Skeletal muscle tissue (tissue), 4 donors: ENCODE data around the gene HINT3. TPM values are rescaled to one million over a fixed set of nuclear protein-coding genes. Genes with fewer than 3 reads are reported as not detected.
"Not testable (repeated sequence)": the region's sequence is repeated elsewhere in the genome, so short reads cannot be mapped to it uniquely, and the experiment has no call there.

Source experiments
- H3K27ac ChIP-seq: one replicate; pipeline ENCODE4 v1.7.0; 2013; ENCODE audit warnings: mild to moderate bottlenecking, low read depth, low read length, inconsistent platforms
- H3K27me3 ChIP-seq, 3 donors: one replicate each; pipeline ENCODE4 v1.7.0; 2013; ENCODE audit warnings: low read length in 3 of 3; ENCODE audit not compliant: control insufficient read depth in 3 of 3, insufficient read depth in 3 of 3
- H3K36me3 ChIP-seq, 3 donors: one replicate each; pipeline ENCODE4 v1.7.0; 2013; ENCODE audit warnings: low read length in 3 of 3; ENCODE audit not compliant: control insufficient read depth in 3 of 3, insufficient read depth in 3 of 3
- H3K4me1 ChIP-seq, 3 donors: one replicate each; pipeline ENCODE4 v1.7.0; 2013; ENCODE audit warnings: low read length in 3 of 3, mild to moderate bottlenecking in 3 of 3; ENCODE audit not compliant: control insufficient read depth in 3 of 3, insufficient read depth in 3 of 3
- H3K4me3 ChIP-seq, 3 donors: one replicate each; pipeline ENCODE4 v1.7.0; 2013; ENCODE audit warnings: low read length in 3 of 3
- H3K9ac ChIP-seq, 3 donors: one replicate each; pipeline ENCODE4 v1.7.0; 2013; ENCODE audit warnings: low read length in 3 of 3, mild to moderate bottlenecking in 3 of 3, moderate library complexity in 2 of 3, low read depth in 1 of 3
- H3K9me3 ChIP-seq, 3 donors: one replicate each; pipeline ENCODE4 v1.7.0; 2013; ENCODE audit warnings: low read length in 3 of 3; ENCODE audit not compliant: control insufficient read depth in 3 of 3
- total RNA-seq: library from RNA; depleted of rRNA; stranded (reverse); fragments of >200 nt; gene quantifications from one replicate; pipeline ENCODE4 v1.2.3, GENCODE V29; 2014
- donor health status: Osteomylitis.

Gene HINT3
- total RNA-seq: 18.8 TPM

DNA sequence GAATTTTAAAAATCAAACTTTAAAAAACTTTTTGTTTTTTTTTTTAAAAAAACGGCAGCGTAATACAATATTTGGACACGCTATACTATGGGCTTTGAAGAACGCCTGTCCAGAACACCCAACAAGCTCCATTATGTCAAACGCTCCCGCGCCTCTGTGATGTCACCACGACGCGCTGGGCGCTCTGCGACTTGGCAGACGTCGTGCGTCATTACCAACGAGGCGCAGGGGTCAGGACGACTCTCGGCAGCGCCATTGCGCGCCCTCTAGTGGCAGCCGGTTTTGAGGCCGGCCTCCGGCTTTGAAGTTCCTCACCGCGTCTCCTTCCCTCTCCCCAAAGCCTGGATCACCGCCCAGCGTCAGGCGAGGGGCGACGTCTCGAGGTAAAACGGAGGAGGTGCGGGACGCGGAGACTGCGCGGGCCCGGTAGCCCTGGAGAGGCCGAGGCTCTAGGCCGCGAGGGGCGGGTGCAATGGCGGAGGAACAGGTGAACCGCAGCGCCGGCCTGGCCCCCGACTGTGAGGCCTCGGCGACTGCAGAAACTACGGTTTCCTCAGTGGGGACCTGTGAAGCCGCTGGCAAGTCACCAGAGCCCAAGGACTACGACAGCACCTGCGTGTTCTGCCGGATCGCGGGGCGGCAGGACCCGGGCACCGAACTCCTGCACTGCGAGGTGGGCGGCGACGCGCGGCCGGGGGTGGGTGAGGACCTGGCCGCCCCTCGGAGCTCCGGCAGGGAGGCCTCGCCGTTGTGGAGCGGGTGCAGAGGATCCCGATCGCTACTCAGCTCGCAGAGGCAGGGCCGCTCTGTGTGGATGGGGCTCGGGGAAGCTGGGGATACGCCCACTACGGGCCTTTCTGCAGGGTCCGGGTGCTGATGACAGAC, at the start of gene HINT3:
HINT3 (plus strand) TSS at position 265 of the 885 bp plus-strand sequence; CDS start at position 473, 208 bp downstream.
- H3K27me3 ChIP-seq: peaks cover 0 to 11% (median 6%) of the 10 kb centered on the region in 3 donors
- H3K4me1 ChIP-seq: peaks cover 4 to 26% (median 17%) of the 10 kb centered on the region in 3 donors
- no peaks in the 10 kb centered on the region for H3K9me3 ChIP-seq
- peaks cover 2 to 5% (median 3%) of the 10 kb centered on the region in 3 donors for H3K36me3 ChIP-seq
- H3K9ac ChIP-seq: peak within 1 kb of the TSS; percentile 95 to 96 (median 96)
- H3K4me3 ChIP-seq: peak within 1 kb of the TSS; percentile 86 to 94 (median 91)
- peak within 1 kb of the TSS; percentile 86 for H3K27ac ChIP-seq

DNA sequence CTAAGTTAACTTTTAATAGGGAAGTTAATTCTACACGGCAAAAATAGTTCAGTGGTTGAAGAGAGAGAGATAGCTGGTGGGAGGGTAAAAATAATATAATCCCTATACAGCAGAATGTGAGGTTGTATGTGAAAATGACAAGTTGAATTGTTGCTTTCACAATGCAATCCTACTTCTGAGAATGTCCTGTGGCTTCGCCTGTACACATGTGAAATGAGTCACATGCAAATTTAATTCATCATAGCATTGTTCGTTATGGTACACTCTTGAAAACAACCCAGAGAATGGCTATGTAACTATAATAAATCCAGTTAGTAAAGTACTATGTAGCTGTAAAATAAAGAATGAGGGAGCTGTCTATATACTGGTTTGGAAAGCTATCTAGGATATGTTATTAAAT, 46.0 kb upstream of the HINT3 start:
- Histone ChIP-seq H3K27me3 (no peaks in the 10 kb centered on the region), H3K9ac (no peak overlapping the region), H3K4me1 (no peaks in the 10 kb centered on the region), H3K36me3 (peaks cover 0 to 4% (median 0%) of the 10 kb centered on the region in 3 donors), H3K27ac (no peak overlapping the region), H3K9me3 (no peaks in the 10 kb centered on the region), H3K4me3 (no peak overlapping the region)

DNA sequence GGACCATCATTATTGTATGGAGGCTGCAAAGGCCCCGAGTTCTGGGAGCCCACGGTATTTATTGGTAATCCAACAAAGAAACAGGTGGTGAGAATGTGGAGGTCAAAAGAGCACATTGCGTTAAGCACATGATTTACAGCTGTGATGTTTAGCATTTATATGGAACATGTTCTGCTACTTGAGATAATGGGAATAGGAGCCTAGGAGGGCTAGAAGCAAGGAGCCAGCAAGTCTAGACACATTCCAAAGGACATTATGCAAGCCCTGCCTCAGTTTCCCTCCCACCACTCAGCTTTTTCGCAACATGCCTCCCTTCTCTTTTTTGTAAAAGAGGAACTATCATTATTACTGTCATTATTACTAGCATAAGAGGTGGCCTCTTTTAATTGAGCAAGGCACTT, 45.5 kb upstream of the HINT3 start:
- not testable (repeated sequence) for H3K4me3 ChIP-seq, H3K4me1 ChIP-seq, H3K36me3 ChIP-seq, H3K9me3 ChIP-seq, H3K27ac ChIP-seq, H3K9ac ChIP-seq, H3K27me3 ChIP-seq

DNA sequence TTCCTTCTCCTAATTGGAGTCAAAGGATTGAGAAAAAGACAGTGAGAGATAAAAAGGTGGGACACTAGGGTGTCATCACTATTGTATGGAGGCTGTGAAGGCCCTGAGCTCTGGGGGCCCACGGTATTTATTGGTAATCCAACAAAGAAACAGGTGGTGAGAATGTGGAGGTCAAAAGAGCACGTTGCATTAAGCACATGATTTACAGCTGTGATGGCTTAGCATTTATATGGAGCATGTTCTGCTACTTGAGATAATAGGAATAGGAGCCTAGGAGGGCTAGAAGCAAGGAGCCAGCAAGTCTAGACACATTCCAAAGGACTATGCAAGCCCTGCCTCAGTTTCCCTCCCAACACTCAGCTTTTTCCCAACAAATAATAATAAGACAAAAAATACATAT, 44.1 kb upstream of the HINT3 start:
- H3K9ac ChIP-seq, H3K27ac ChIP-seq, H3K4me1 ChIP-seq, H3K4me3 ChIP-seq, H3K9me3 ChIP-seq, H3K27me3 ChIP-seq: not testable (repeated sequence)
- H3K36me3 ChIP-seq: peaks cover 0 to 18% (median 7%) of the 10 kb centered on the region in 3 donors

DNA sequence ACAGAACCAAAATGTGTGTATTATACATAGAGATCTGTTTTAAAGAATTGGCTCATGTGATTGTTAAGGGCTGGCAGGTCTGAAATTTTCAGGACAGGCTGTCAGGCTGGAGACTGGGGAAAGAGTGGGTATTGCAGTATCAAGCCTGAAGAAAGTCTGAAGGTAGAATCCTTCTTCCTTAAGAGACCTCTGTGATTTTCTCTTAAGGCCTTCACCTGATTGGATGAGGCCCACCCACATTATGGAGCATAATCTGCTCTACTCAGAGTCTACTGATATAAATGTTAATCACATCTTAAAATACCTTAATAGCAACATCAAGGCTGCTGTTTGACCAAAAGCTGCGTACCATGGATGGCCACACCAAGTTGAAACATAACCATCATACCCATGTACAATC, 43.4 kb upstream of the HINT3 start:
- peaks cover 0 to 1% (median 0%) of the 10 kb centered on the region in 3 donors for H3K4me1 ChIP-seq
- peaks cover 0 to 18% (median 7%) of the 10 kb centered on the region in 3 donors for H3K36me3 ChIP-seq
- no peak overlapping the region for H3K4me3 ChIP-seq
- H3K9me3 ChIP-seq: no peaks in the 10 kb centered on the region
- no peak overlapping the region for H3K9ac ChIP-seq
- no peak overlapping the region for H3K27ac ChIP-seq
- no peaks in the 10 kb centered on the region for H3K27me3 ChIP-seq

DNA sequence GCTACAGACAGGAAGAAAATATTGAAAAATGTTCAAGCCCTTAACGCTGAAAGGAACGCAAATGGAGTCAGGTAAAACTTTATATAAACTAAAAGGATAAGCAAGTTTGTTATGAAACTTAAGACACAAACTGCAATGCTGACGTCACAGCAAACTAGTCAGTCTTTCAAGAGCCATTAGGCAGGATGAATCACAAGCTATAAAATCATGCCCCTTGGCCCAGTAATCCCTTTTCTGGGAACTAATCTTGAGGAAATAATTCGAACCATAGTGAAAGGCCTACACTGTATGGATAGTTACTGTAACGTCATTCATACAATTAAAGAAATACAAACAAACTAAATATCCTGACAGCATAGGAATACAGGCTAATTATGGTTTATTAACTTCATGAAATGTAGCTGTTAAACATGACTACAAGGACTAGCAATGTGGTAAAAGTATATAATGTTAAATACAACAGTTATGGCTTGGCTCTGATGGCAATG, 42.7 kb upstream of the HINT3 start:
- Histone ChIP-seq H3K4me3 (no peak overlapping the region), H3K9ac (no peak overlapping the region), H3K27me3 (no peaks in the 10 kb centered on the region), H3K9me3 (no peaks in the 10 kb centered on the region), H3K4me1 (peaks cover 0 to 7% (median 0%) of the 10 kb centered on the region in 3 donors), H3K27ac (peak overlapping the region; percentile 22), H3K36me3 (peaks cover 0 to 18% (median 7%) of the 10 kb centered on the region in 3 donors)

DNA sequence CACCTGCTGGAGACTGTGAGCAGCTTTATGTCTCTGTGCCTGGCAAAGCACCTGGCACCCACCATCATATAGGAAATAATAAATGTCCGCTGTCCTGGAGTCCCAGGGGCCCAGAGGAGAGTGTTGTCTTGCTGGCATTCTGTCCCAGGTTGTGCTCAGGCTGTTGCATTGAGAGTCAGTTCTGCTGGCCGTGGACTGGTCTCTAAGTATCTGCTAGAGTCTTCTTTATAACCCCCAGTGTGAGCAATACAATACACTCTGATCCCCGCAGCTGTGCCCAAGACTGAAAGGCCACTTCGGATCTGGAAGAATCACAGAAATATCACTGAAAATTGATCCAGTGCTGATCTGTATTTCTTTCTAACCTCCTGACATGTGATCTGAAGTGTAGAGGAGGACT, 38.3 kb upstream of the HINT3 start:
- Histone ChIP-seq H3K9me3 (no peaks in the 10 kb centered on the region), H3K36me3 (peaks cover 8 to 36% (median 19%) of the 10 kb centered on the region in 3 donors), H3K9ac (peak overlapping the region in 1 of 3 donors; percentile 57), H3K4me3 (peak overlapping the region in 1 of 3 donors; percentile 39), H3K27me3 (no peaks in the 10 kb centered on the region), H3K4me1 (peaks cover 2 to 15% (median 6%) of the 10 kb centered on the region in 3 donors), H3K27ac (peak overlapping the region; percentile 81)

DNA sequence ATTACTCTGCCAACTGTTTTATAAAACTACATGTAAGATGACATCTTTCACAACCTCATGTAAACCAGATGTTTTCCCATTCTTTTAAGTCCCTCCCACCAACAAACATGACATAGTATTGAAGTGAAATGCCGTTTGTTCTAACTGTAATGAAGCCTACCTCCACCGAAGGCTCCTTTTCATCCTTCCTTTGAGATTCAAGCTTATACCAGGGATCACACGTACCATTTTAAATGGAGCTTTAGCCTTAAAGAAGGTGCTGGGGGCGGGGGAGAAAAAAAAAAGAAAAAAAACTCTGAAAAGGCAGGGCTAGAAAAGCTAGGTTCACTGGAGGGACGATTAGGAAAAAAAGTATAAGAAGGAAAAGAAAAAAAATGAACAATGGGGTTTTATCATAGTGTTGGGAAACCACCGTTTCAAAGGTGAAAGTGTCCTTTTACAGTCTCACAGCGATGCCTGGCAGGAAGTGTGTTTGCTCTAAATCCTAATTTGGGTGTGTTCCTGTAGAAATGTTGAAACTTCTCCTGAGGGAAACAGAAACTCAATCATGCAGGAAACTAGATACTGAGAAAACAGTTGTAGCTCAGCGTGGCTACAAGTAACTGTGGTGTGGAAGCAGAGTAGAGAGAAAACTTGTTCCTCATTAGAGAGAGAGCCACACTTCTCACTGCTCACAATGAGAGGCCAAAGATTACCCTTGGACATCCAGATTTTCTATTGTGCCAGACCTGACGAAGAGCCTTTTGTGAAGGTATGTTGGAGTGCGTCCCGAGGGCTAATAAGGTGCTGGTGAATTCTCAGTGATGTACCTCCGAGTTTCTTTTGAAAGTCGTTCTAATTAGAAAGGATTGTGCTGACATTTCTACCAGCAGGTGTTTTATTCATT, 37.6 kb upstream of the HINT3 start:
- peak overlapping the region; percentile 81 for H3K27ac ChIP-seq
- no peaks in the 10 kb centered on the region for H3K9me3 ChIP-seq
- peak overlapping the region; percentile 37 to 61 (median 39) for H3K4me3 ChIP-seq
- H3K27me3 ChIP-seq: no peaks in the 10 kb centered on the region
- H3K36me3 ChIP-seq: peaks cover 8 to 41% (median 23%) of the 10 kb centered on the region in 3 donors
- peaks cover 2 to 15% (median 6%) of the 10 kb centered on the region in 3 donors for H3K4me1 ChIP-seq
- peak overlapping the region; percentile 18 to 57 (median 46) for H3K9ac ChIP-seq

DNA sequence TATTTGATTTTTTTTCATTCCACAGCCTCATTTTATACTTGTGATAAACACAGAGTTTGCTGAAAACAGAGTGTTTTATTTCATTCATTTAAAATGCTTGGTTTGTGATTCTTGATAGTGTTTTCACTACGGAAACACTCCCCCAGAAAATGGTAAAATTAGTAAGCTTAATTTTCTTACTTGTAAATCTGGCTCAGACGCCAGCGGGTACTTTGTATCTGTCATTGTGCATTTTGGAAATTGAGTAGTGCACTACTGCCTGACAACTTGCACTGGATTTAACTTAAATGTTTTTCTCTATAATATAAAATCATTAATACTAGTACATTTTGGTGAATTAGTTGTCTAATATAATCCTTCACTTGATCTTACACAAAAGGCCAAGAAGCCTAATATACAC, 37.0 kb upstream of the HINT3 start:
- Histone ChIP-seq H3K27me3 (no peaks in the 10 kb centered on the region), H3K4me1 (peaks cover 2 to 15% (median 6%) of the 10 kb centered on the region in 3 donors), H3K9ac (peak overlapping the region in 1 of 3 donors; percentile 46), H3K36me3 (peaks cover 8 to 46% (median 28%) of the 10 kb centered on the region in 3 donors), H3K9me3 (no peaks in the 10 kb centered on the region), H3K27ac (peak overlapping the region; percentile 81), H3K4me3 (peak overlapping the region in 2 of 3 donors; percentile 39 to 61)
